Astrocyte (in vitro differentiated cells and primary cell): Measurements from ENCODE around the gene ANKS1A. TPM values are rescaled to one million over a fixed set of nuclear protein-coding genes. Genes with fewer than 3 reads are reported as not detected.

Experiments
- DNase-seq: peaks from one replicate; pipeline ENCODE4 v3.0.0-alpha.2; 2010; ENCODE audit warnings: low read depth
- FAIRE-seq: peaks from 2 replicates; lab custom pipeline; 2011; peaks lifted over from hg19 to GRCh38; lab: Jason Lieb, UNC
- H2AFZ ChIP-seq: 2 replicates; pipeline ENCODE4 v1.6.0; 2012; ENCODE audit warnings: low read depth, low read length, inconsistent platforms
- H3K27ac ChIP-seq: 2 replicates; pipeline ENCODE4 v1.5.1; 2011; ENCODE audit warnings: low read depth, low read length, inconsistent platforms
- H3K27me3 ChIP-seq: 2 replicates; pipeline ENCODE4 v1.6.0; 2011; ENCODE audit warnings: low read length, inconsistent platforms; ENCODE audit not compliant: insufficient read depth
- H3K36me3 ChIP-seq: 2 replicates; pipeline ENCODE4 v1.5.1; 2011; ENCODE audit warnings: low read length, inconsistent platforms; ENCODE audit not compliant: insufficient read depth
- H3K4me1 ChIP-seq: 2 replicates; pipeline ENCODE4 v1.5.1; 2011; ENCODE audit warnings: low read length, inconsistent platforms; ENCODE audit not compliant: insufficient read depth
- H3K4me2 ChIP-seq: 2 replicates; pipeline ENCODE4 v1.6.0; 2012; ENCODE audit warnings: low read length, inconsistent platforms
- H3K4me3 ChIP-seq: 2 replicates; pipeline ENCODE4 v1.5.1; 2011; ENCODE audit warnings: low read depth, mild to moderate bottlenecking, low read length, inconsistent platforms; ENCODE audit not compliant: insufficient read depth
- H3K79me2 ChIP-seq: 2 replicates; pipeline ENCODE4 v1.6.0; 2012; ENCODE audit warnings: mild to moderate bottlenecking, low read length, inconsistent platforms; ENCODE audit not compliant: insufficient read depth
- H3K9ac ChIP-seq: 2 replicates; pipeline ENCODE4 v1.6.0; 2012; ENCODE audit warnings: mild to moderate bottlenecking, low read length, inconsistent platforms
- H3K9me3 ChIP-seq: 2 replicates; pipeline ENCODE4 v1.5.1; 2012; ENCODE audit warnings: low read depth, mild to moderate bottlenecking, low read length, inconsistent platforms; ENCODE audit not compliant: insufficient read depth
- H4K20me1 ChIP-seq: 2 replicates; pipeline ENCODE4 v1.6.0; 2012; ENCODE audit warnings: low read length, inconsistent platforms; ENCODE audit not compliant: insufficient read depth
- H3K27ac Mint-ChIP-seq: one replicate; pipeline ENCODE4 v1.8.0; 2021; ENCODE audit warnings: mild to moderate bottlenecking, mixed read lengths; ENCODE audit not compliant: unreplicated experiment
- H3K27me3 Mint-ChIP-seq: one replicate; pipeline ENCODE4 v1.8.0; 2021; ENCODE audit warnings: low read depth, mixed read lengths; ENCODE audit not compliant: unreplicated experiment
- H3K36me3 Mint-ChIP-seq: one replicate; pipeline ENCODE4 v1.8.0; 2021; ENCODE audit warnings: low read depth, mixed read lengths; ENCODE audit not compliant: unreplicated experiment
- H3K4me1 Mint-ChIP-seq: one replicate; pipeline ENCODE4 v1.8.0; 2021; ENCODE audit warnings: low read depth, mixed read lengths; ENCODE audit not compliant: unreplicated experiment
- H3K4me3 Mint-ChIP-seq: one replicate; pipeline ENCODE4 v1.8.0; 2021; ENCODE audit warnings: mild to moderate bottlenecking, moderate library complexity, mixed read lengths; ENCODE audit not compliant: unreplicated experiment
- H3K9me3 Mint-ChIP-seq: one replicate; pipeline ENCODE4 v1.8.0; 2021; ENCODE audit warnings: mild to moderate bottlenecking, mixed read lengths; ENCODE audit not compliant: unreplicated experiment
- CTCF ChIP-seq: IDR thresholded peaks from 2 replicates; pipeline ENCODE4 v1.5.1; 2011; ENCODE audit warnings: low read depth, mild to moderate bottlenecking, inconsistent platforms, low read length, moderate library complexity; ENCODE audit not compliant: insufficient read depth
- EZH2 ChIP-seq: IDR thresholded peaks from 2 replicates; pipeline ENCODE4 v1.6.1; 2012; ENCODE audit warnings: mild to moderate bottlenecking, low read length, inconsistent platforms; ENCODE audit not compliant: insufficient read depth
- total RNA-seq: library from RNA; stranded (reverse); gene quantifications from 2 replicates; pipeline ENCODE4 v1.2.1, GENCODE V29; 2021

The ANKS1A gene
- total RNA-seq, 1 donor from 2014 or later: 18.0 TPM

- H3K4me3 ChIP-seq: no peak overlapping the region
- no peak overlapping the region for H3K4me2 ChIP-seq
- no peak overlapping the region for H3K4me3 Mint-ChIP-seq
Observed at GRCh38 chr6:35018182-35018519, 129.1 kb downstream of the ANKS1A start.

GRCh38 chr6:35018746-35019145 lies 129.7 kb downstream of the ANKS1A start:
- Histone ChIP-seq H3K4me1 (peaks cover 17% of the 10 kb centered on the region), H3K4me3 (no peak overlapping the region), H3K79me2 (no peaks in the 10 kb centered on the region), H4K20me1 (no peaks in the 10 kb centered on the region), H3K36me3 (no peaks in the 10 kb centered on the region), H3K27ac (no peak overlapping the region), H3K9ac (no peak overlapping the region), H3K27me3 (no peaks in the 10 kb centered on the region), H2AFZ (no peak overlapping the region), H3K4me2 (no peak overlapping the region), H3K9me3 (no peaks in the 10 kb centered on the region)
- FAIRE-seq: no peak
- no peak for TF ChIP-seq CTCF
- TF ChIP-seq EZH2: no peak
- Mint-ChIP-seq H3K4me3 (no peak overlapping the region), H3K36me3 (peaks cover 9% of the 10 kb centered on the region), H3K27ac (no peak overlapping the region), H3K9me3 (no peaks in the 10 kb centered on the region), H3K27me3 (no peaks in the 10 kb centered on the region), H3K4me1 (peaks cover 29% of the 10 kb centered on the region)
- no peak for DNase-seq

More at GRCh38 chr6:35018182-35018519, 129.1 kb downstream of the ANKS1A start:
- H3K9me3 ChIP-seq: no peaks in the 10 kb centered on the region
- H3K27me3 ChIP-seq: no peaks in the 10 kb centered on the region
- Mint-ChIP-seq H3K36me3 (peaks cover 9% of the 10 kb centered on the region), H3K4me1 (peaks cover 29% of the 10 kb centered on the region), H3K9me3 (no peaks in the 10 kb centered on the region), H3K27me3 (no peaks in the 10 kb centered on the region), H3K27ac (no peak overlapping the region)
- H3K36me3 ChIP-seq: no peaks in the 10 kb centered on the region
- H2AFZ ChIP-seq: no peak overlapping the region
- H3K79me2 ChIP-seq: no peaks in the 10 kb centered on the region
- TF ChIP-seq CTCF (no peak), EZH2 (no peak)
- no peak overlapping the region for H3K27ac ChIP-seq
- FAIRE-seq: no peak
- no peaks in the 10 kb centered on the region for H4K20me1 ChIP-seq
- no peak for DNase-seq
- no peak overlapping the region for H3K9ac ChIP-seq
- peaks cover 17% of the 10 kb centered on the region for H3K4me1 ChIP-seq

GRCh38 chr6:35019171-35019570 lies 130.1 kb downstream of the ANKS1A start:
- Histone ChIP-seq H3K4me2 (no peak overlapping the region), H3K9me3 (no peaks in the 10 kb centered on the region), H3K36me3 (no peaks in the 10 kb centered on the region), H3K79me2 (no peaks in the 10 kb centered on the region), H3K27me3 (no peaks in the 10 kb centered on the region), H3K9ac (no peak overlapping the region), H3K27ac (no peak overlapping the region), H2AFZ (no peak overlapping the region), H4K20me1 (no peaks in the 10 kb centered on the region), H3K4me3 (no peak overlapping the region), H3K4me1 (peaks cover 17% of the 10 kb centered on the region)
- peaks cover 9% of the 10 kb centered on the region for H3K36me3 Mint-ChIP-seq
- H3K4me3 Mint-ChIP-seq: no peak overlapping the region
- no peaks in the 10 kb centered on the region for H3K27me3 Mint-ChIP-seq
- H3K9me3 Mint-ChIP-seq: no peaks in the 10 kb centered on the region
- no peak overlapping the region for H3K27ac Mint-ChIP-seq
- DNase-seq (no peak), FAIRE-seq (no peak)
- H3K4me1 Mint-ChIP-seq: peaks cover 29% of the 10 kb centered on the region
- TF ChIP-seq EZH2 (no peak), CTCF (no peak)
